Measurements from ENCODE around the gene PDHA1.

PDHA1 gene

DNA sequence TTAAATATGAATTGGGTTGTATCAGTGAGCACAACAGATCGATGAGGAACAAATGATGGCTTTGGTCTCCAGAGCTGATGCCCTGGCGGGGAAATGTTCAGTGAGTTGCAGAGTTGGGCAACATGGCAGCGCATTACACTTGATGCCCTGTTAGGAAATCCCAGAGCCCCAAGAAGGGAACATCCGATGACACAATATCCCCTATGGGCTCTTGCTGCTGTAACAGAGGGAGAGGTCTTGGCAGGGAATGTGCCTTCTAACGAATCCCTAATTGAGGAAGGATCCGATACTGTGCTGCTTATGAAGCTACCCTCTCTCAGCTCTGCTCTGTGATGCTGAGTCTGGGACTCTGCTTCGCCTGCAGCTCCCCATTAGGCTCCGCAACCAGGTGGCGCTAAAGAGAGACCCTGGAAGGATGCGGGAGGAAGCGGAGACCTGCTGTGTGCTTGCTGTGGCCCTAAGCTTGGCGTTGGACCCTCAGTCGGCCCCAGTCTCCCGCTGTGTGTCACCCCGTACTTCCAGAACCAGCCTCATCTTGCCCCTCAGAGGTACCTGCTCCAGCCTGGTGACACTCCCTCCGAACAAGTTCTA, 38.9 kb downstream of the PDHA1 start:
- Histone ChIP-seq H3K9ac (ENCODE audit: low read length) (no peak overlapping the region), H3K4me1 (ENCODE audit: control insufficient read depth, insufficient read depth, low read length) (no peaks in the 10 kb centered on the region), H3K4me3 (ENCODE audit: low read length) (no peak overlapping the region), H3K9me3 (ENCODE audit: control insufficient read depth, low read length) (no peaks in the 10 kb centered on the region), H3K27me3 (ENCODE audit: control insufficient read depth, insufficient read depth, low read length) (no peaks in the 10 kb centered on the region), H3K36me3 (ENCODE audit: control insufficient read depth, insufficient read depth, low read length) (no peaks in the 10 kb centered on the region)

DNA sequence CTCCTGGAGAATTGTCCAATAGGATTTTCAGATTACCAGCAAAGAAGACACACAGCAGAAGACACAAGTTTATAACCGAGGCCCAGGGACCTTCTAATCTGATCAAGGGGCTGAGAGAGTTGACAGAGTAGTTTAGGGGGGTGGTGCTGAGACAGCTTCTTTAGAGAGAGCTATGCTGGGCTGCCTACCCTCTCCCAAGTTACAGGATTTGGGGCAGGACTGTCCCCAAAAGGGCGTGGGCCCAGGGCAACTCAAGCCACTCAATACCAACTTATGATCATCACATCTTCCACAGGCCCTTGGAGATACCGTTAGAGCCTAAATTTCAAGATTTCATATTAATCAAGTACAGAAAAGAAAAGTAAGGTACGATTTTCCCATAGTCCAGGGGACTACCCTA, 43.0 kb downstream of the PDHA1 start:
- Histone ChIP-seq H3K9ac (ENCODE audit: low read length) (no peak overlapping the region), H3K4me1 (ENCODE audit: control insufficient read depth, insufficient read depth, low read length) (no peaks in the 10 kb centered on the region), H3K9me3 (ENCODE audit: control insufficient read depth, low read length) (no peaks in the 10 kb centered on the region), H3K27me3 (ENCODE audit: control insufficient read depth, insufficient read depth, low read length) (no peaks in the 10 kb centered on the region), H3K36me3 (ENCODE audit: control insufficient read depth, insufficient read depth, low read length) (no peaks in the 10 kb centered on the region), H3K4me3 (ENCODE audit: low read length) (no peak overlapping the region)

DNA sequence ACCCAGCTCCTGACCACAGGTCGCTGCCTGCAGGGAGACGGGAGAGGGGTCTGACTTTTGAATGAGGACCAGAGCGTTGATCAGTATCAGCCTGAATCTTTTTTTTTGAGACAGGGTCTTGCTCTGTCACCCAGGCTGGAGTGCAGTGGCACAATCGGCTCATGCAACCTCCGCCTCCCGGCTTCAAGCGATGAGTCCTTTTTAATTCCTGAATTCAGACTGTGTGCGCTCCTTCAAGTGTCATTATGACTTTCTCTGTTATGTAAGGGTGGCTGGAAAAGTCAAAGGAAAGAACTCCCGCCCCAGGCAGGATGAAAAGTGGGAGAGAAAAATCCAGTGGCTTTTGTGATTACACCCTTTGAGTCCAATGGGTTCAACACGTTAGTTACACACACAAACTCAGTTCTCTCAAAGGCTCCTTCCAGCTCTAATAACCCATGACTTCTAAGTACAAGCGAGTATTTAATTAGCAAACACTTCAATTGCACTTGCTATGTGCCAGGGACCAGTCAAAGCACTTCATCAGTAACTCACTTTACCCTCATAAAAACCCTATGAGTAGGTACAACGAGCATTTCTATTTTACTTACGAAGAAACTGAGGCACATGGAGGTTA, 44.4 kb downstream of the PDHA1 start:
- no peak overlapping the region for H3K4me3 ChIP-seq (ENCODE audit: low read length)
- H3K9me3 ChIP-seq (ENCODE audit: control insufficient read depth, low read length): no peaks in the 10 kb centered on the region
- H3K9ac ChIP-seq (ENCODE audit: low read length): no peak overlapping the region
- H3K36me3 ChIP-seq (ENCODE audit: control insufficient read depth, insufficient read depth, low read length): no peaks in the 10 kb centered on the region
- H3K27me3 ChIP-seq (ENCODE audit: control insufficient read depth, insufficient read depth, low read length): no peaks in the 10 kb centered on the region
- H3K4me1 ChIP-seq (ENCODE audit: control insufficient read depth, insufficient read depth, low read length): no peaks in the 10 kb centered on the region

DNA sequence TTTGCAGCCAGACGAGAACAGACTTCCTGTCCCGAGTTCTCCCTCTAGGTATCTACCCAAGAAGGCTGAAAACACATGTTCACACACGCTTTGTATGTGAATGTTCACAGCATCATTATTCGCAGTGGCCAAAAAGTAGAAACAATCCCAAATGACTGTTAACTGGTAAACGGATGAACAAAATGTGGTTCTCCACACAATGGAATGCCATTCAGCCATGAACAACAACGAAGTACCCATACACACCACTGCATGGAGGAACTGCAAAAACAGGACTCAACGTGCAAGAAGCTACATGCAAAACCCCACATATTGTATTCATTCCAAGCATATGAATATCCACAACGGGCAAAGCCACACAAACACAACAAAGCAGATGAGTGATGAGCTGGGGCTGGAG, 45.0 kb downstream of the PDHA1 start:
- Histone ChIP-seq H3K36me3 (ENCODE audit: control insufficient read depth, insufficient read depth, low read length) (no peaks in the 10 kb centered on the region), H3K27me3 (ENCODE audit: control insufficient read depth, insufficient read depth, low read length) (no peaks in the 10 kb centered on the region), H3K4me3 (ENCODE audit: low read length) (no peak overlapping the region), H3K9ac (ENCODE audit: low read length) (no peak overlapping the region), H3K4me1 (ENCODE audit: control insufficient read depth, insufficient read depth, low read length) (no peaks in the 10 kb centered on the region), H3K9me3 (ENCODE audit: control insufficient read depth, low read length) (no peaks in the 10 kb centered on the region)

DNA sequence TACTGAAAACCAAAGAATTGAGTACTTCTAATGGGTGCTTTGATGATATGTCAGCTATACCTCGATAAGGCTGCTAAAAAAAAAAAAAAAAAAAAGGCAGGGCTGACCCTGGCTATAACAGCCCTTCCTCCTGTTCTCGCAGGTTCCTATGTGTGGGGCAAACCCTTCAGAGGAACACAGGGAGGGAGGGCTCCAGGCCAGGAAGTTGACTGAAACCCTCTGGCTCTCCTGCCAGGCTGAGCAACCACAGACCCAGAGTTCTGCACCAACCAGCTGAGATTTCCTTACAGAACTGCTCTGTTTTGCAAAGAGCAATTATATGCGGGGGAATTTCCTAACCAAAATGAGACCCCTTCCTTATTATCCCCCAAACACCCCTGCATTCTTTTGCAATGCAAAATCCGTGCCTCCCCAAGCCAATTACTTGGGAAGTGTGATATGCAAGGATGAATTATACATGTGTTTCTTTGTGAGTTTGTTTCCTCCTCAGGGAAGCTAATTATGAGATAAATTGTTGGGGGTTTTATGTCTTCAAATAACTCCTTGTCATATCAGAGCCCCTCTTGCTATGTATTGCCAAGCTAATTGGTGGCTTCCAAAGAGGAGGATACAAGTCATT, 45.6 kb downstream of the PDHA1 start:
- Histone ChIP-seq H3K9me3 (ENCODE audit: control insufficient read depth, low read length) (no peaks in the 10 kb centered on the region), H3K27me3 (ENCODE audit: control insufficient read depth, insufficient read depth, low read length) (no peaks in the 10 kb centered on the region), H3K36me3 (ENCODE audit: control insufficient read depth, insufficient read depth, low read length) (no peaks in the 10 kb centered on the region), H3K4me1 (ENCODE audit: control insufficient read depth, insufficient read depth, low read length) (no peaks in the 10 kb centered on the region), H3K9ac (ENCODE audit: low read length) (no peak overlapping the region), H3K4me3 (ENCODE audit: low read length) (no peak overlapping the region)

DNA sequence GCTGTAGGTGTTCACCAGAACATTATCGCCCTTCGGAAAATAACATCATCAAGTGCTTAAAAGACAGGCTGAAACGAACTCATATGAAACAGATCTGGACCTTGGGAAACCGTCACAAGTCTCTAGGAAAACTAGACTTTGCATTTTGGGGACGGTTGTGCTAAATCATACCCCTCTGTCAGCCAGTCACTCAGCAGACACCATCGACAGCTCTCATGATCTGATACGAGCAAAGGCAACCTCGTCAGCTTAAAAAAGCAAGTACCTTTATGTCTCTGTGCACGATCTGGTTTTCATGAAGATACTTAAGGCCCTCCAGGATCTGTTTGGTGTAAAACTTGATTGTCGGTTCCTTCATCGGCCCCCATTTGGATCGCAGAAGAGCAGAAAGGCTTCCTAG, 48.4 kb downstream of the PDHA1 start:
- no peaks in the 10 kb centered on the region for H3K27me3 ChIP-seq (ENCODE audit: control insufficient read depth, insufficient read depth, low read length)
- no peaks in the 10 kb centered on the region for H3K36me3 ChIP-seq (ENCODE audit: control insufficient read depth, insufficient read depth, low read length)

DNA sequence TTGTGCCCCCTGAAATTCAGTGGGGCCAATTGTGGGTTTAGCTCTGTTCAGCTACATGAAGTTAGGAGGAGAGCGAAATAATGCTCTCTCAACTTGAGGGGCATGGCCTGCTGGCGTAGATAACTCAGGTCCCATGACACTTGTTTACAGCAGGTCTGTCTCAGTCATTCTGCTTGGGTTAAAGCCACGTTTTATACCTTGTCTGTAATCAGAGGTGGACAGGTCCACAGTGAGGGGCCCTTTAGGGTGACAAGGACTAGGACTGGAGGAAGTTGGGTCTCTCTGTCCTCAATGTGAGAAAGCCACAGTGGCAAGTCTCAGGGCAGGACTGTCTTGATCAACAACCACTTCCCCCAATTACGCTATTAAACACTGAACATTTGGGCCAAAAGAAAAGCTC, 49.0 kb downstream of the PDHA1 start:
- Histone ChIP-seq H3K9ac (ENCODE audit: low read length) (no peak overlapping the region), H3K4me1 (ENCODE audit: control insufficient read depth, insufficient read depth, low read length) (no peaks in the 10 kb centered on the region), H3K4me3 (ENCODE audit: low read length) (no peak overlapping the region), H3K9me3 (ENCODE audit: control insufficient read depth, low read length) (no peaks in the 10 kb centered on the region), H3K27me3 (ENCODE audit: control insufficient read depth, insufficient read depth, low read length) (no peaks in the 10 kb centered on the region), H3K36me3 (ENCODE audit: control insufficient read depth, insufficient read depth, low read length) (no peaks in the 10 kb centered on the region)

More for the DNA sequence above, 48.4 kb downstream of the PDHA1 start:
- H3K9ac ChIP-seq (ENCODE audit: low read length): no peak overlapping the region
- no peaks in the 10 kb centered on the region for H3K9me3 ChIP-seq (ENCODE audit: control insufficient read depth, low read length)
- no peaks in the 10 kb centered on the region for H3K4me1 ChIP-seq (ENCODE audit: control insufficient read depth, insufficient read depth, low read length)
- H3K4me3 ChIP-seq (ENCODE audit: low read length): no peak overlapping the region

DNA sequence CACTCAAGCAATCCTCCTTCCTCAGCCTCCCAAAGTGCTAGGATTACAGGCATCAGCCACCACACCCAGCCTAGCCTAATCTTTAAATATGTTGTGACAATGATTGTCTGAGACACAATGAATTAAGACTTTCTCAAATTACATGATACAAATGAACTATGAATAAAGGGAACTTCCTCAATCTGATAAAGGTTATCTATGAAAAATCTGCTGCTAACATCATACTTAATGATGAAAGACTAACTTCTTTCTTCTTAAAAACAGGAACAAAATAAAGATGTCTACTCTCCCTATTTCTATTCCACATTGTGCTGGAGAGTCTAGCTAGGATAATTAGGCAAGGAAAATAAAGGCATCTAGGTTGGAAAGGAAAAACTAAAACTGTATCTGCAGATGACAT, 60.0 kb downstream of the PDHA1 start:
- H3K9me3 ChIP-seq (ENCODE audit: control insufficient read depth, low read length): no peaks in the 10 kb centered on the region
- H3K36me3 ChIP-seq (ENCODE audit: control insufficient read depth, insufficient read depth, low read length): no peaks in the 10 kb centered on the region
- no peaks in the 10 kb centered on the region for H3K27me3 ChIP-seq (ENCODE audit: control insufficient read depth, insufficient read depth, low read length)
- H3K4me3 ChIP-seq (ENCODE audit: low read length): no peak overlapping the region
- H3K9ac ChIP-seq (ENCODE audit: low read length): no peak overlapping the region
- H3K4me1 ChIP-seq (ENCODE audit: control insufficient read depth, insufficient read depth, low read length): no peaks in the 10 kb centered on the region

DNA sequence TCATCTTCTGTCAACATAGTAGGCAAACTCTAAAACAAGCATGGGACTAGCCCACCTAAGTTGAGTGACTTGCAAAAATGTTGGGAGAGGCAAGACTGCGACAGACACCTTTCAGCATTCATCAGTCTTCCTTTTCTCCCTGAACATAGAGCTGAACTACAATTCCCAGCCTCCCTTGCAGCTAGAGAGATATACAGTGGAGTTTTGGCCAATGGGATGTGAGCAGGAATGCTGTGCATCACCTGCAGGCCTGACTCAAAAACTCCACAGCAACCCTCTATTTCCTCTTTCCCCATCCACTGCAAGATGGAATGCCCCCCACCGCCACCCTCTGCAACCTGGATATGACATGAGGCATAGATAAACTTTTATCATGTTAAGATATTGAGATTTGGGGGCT, 66.5 kb downstream of the PDHA1 start:
- no peaks in the 10 kb centered on the region for H3K9me3 ChIP-seq (ENCODE audit: control insufficient read depth, low read length)
- H3K27me3 ChIP-seq (ENCODE audit: control insufficient read depth, insufficient read depth, low read length): no peaks in the 10 kb centered on the region
- H3K4me1 ChIP-seq (ENCODE audit: control insufficient read depth, insufficient read depth, low read length): no peaks in the 10 kb centered on the region
- H3K9ac ChIP-seq (ENCODE audit: low read length): no peak overlapping the region
- no peak overlapping the region for H3K4me3 ChIP-seq (ENCODE audit: low read length)
- H3K36me3 ChIP-seq (ENCODE audit: control insufficient read depth, insufficient read depth, low read length): no peaks in the 10 kb centered on the region

Data from mucosa of stomach (tissue), 1 donor.